ENCODE results near the gene MCTP1. TPM values are rescaled to one million over a fixed set of nuclear protein-coding genes. Genes with fewer than 3 reads are reported as not detected.

MCTP1 gene
- total and polyA plus RNA-seq, 10 of the 15 experiments (the other 5 are each of a cell fraction or from before 2014, with no cell fraction given), result 12.6 to 45.9 (median 18.8) TPM

DNA sequence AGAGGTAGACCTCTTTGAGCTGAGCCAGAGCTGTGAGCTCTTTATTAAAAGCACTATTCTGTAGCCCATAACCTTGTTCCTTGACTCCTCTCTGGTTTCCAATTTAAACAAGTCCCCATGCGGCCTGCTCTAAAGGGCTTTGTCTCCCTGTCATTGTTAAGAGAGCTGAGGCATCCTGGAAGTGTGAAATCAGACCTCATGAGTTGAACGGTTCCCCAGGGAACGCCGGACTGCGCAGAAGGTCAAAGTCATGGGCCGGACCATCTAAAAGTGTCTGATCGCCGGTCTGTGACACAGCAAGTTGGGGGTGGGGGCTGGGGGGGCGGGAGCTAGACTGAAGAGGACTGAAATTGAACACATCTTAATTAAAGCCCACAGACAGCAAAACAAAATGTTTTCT is 400.6 kb downstream of the MCTP1 start:
- no peak overlapping the region for H3K27ac ChIP-seq (ENCODE audit: control insufficient read depth, insufficient read depth)
- no peaks in the 10 kb centered on the region for H4K20me1 ChIP-seq (ENCODE audit: control insufficient read depth, insufficient read depth)
- DNase-seq (ENCODE audit: low read depth, low spot score), result no peak
- ChIA-PET CTCF (interaction anchor here (1.0 to 1.7 kb wide), 2 partner anchors 15 to 146 kb away, joined by 4 read pairs; no protein-coding TSS in a partner anchor), POLR2A (no interaction called here), RAD21 (ENCODE audit: unreplicated experiment) (interaction anchor here (1.4 kb wide), 1 partner anchor 18 kb away, joined by 3 read pairs; no protein-coding TSS in a partner anchor), SMC1A (ENCODE audit: uncharacterized antibody, unreplicated experiment) (interaction anchor here (0.8 to 0.9 kb wide), 2 partner anchors 10 to 244 kb away, joined by 3 read pairs; no protein-coding TSS in a partner anchor)
- H3K4me1 ChIP-seq (ENCODE audit: control insufficient read depth, insufficient read depth, low read length), result no peaks in the 10 kb centered on the region
- no peaks in the 10 kb centered on the region for H3K79me2 ChIP-seq (ENCODE audit: control insufficient read depth, insufficient read depth, low read length)
- no peaks in the 10 kb centered on the region for H3K27me3 ChIP-seq (replicated peaks in 1 of 2; ENCODE audit: control insufficient read depth in 2 of 2, insufficient read depth in 2 of 2, low read length in 1 of 2)
- intact Hi-C loops (cut with micrococcal nuclease; ENCODE audit: unreplicated experiment) (no loop called here), in situ Hi-C loops (cut with MboI) (no loop called here)
- FAIRE-seq, result no peak
- no peak overlapping the region for H3K9ac ChIP-seq (ENCODE audit: control insufficient read depth, insufficient read depth, low read length)
- WGBS (ENCODE audit: insufficient coverage, insufficient replicate concordance, low lambda C conversion rate, missing lambda C conversion rate), result 65% methylated on average over 9 of the region's 9 CpGs
- TF ChIP-seq NFYA (IDR thresholded peaks at IDR 0.05; ENCODE audit: borderline replicate concordance, low read depth, low read length) (no peak), TCF7 (IDR thresholded peaks at IDR 0.05; ENCODE audit: borderline replicate concordance) (no peak), KAT2A (conservative IDR thresholded peaks at IDR 0.05; ENCODE audit: control insufficient read depth, low read depth, low read length) (no peak), CBX3 (IDR thresholded peaks at IDR 0.05; ENCODE audit: borderline replicate concordance, low read depth) (no peak), FOXM1 (IDR thresholded peaks at IDR 0.05; ENCODE audit: low read depth, low read length) (no peak), BMI1 (IDR thresholded peaks at IDR 0.05; ENCODE audit: borderline replicate concordance) (no peak), SREBF2 (IDR thresholded peaks at IDR 0.05; ENCODE audit: low read length) (no peak)
- TF ChIP-seq, protein P1, sequence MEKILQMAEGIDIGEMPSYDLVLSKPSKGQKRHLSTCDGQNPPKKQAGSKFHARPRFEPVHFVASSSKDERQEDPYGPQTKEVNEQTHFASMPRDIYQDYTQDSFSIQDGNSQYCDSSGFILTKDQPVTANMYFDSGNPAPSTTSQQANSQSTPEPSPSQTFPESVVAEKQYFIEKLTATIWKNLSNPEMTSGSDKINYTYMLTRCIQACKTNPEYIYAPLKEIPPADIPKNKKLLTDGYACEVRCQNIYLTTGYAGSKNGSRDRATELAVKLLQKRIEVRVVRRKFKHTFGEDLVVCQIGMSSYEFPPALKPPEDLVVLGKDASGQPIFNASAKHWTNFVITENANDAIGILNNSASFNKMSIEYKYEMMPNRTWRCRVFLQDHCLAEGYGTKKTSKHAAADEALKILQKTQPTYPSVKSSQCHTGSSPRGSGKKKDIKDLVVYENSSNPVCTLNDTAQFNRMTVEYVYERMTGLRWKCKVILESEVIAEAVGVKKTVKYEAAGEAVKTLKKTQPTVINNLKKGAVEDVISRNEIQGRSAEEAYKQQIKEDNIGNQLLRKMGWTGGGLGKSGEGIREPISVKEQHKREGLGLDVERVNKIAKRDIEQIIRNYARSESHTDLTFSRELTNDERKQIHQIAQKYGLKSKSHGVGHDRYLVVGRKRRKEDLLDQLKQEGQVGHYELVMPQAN (conservative IDR thresholded peaks at IDR 0.05), result no peak
- BruUV-seq (replicated peaks), result no TSS peak
- H3K36me3 ChIP-seq (ENCODE audit: control insufficient read depth in 2 of 2, insufficient read depth in 2 of 2, low read length in 1 of 2), result no peaks in the 10 kb centered on the region
- no peak for ATAC-seq
- H2AFZ ChIP-seq (ENCODE audit: control insufficient read depth, low read depth, low read length), result no peak overlapping the region
- no peaks in the 10 kb centered on the region for H3K9me3 ChIP-seq (replicated peaks; ENCODE audit: control insufficient read depth, insufficient read depth, low read length)
- H3K4me3 ChIP-seq, result no peak overlapping the region
- no peak overlapping the region for H3K4me2 ChIP-seq (ENCODE audit: control insufficient read depth, insufficient read depth)

All from GM12878 (cell line).